ENCODE measurements around the gene FOLR1.

Gene FOLR1

DNA sequence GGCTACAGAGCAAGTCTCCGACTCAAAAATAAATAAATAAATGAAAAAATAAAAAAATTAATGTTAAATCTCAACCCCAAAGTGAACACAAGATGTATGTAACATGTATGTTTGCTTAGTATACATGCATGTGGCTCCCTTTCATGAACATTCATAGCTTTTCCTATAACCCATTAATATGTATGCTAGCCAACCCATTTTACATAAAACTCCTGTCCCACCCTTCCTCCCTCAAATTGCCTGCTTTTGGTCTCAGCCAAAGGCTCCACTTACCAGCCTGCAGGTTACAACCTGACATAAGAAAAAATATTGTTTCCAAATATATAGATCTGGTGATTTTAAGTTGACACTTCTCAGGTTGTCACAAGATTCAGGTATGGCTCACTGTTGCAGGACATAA, 3.7 kb upstream of the FOLR1 start:
- Histone ChIP-seq H2AFZ (ENCODE audit: low read length) (no peak overlapping the region), H3K27ac (ENCODE audit: low read length) (no peak overlapping the region), H3K4me3 (ENCODE audit: low read length) (no peak overlapping the region), H3K9ac (ENCODE audit: low read length) (no peak overlapping the region), H3F3A (ENCODE audit: insufficient read depth, low read length) (no peaks in the 10 kb centered on the region), H3K36me3 (replicated peaks; ENCODE audit: insufficient read depth, low read length) (no peaks in the 10 kb centered on the region), H3K9me2 (replicated peaks; ENCODE audit: insufficient read depth, low read length) (no peaks in the 10 kb centered on the region), H3K27me3 (replicated peaks; ENCODE audit: insufficient read depth, low read length) (no peaks in the 10 kb centered on the region), H3K79me2 (ENCODE audit: low read length) (no peaks in the 10 kb centered on the region), H3K4me2 (ENCODE audit: low read depth, low read length) (no peak overlapping the region), H3K4me1 (ENCODE audit: low read length) (no peaks in the 10 kb centered on the region), H4K20me1 (ENCODE audit: insufficient read depth, low read length) (no peaks in the 10 kb centered on the region), H3K9me3 (replicated peaks; ENCODE audit: insufficient read depth, low read length) (no peaks in the 10 kb centered on the region)
- no peak for DNase-seq
- TF ChIP-seq EZH2 (optimal IDR thresholded peaks at IDR 0.05; ENCODE audit: low read depth, low read length) (no peak), EZH2phosphoT487 (IDR thresholded peaks at IDR 0.05; ENCODE audit: low read length) (no peak)
- TF ChIP-seq, protein P1, sequence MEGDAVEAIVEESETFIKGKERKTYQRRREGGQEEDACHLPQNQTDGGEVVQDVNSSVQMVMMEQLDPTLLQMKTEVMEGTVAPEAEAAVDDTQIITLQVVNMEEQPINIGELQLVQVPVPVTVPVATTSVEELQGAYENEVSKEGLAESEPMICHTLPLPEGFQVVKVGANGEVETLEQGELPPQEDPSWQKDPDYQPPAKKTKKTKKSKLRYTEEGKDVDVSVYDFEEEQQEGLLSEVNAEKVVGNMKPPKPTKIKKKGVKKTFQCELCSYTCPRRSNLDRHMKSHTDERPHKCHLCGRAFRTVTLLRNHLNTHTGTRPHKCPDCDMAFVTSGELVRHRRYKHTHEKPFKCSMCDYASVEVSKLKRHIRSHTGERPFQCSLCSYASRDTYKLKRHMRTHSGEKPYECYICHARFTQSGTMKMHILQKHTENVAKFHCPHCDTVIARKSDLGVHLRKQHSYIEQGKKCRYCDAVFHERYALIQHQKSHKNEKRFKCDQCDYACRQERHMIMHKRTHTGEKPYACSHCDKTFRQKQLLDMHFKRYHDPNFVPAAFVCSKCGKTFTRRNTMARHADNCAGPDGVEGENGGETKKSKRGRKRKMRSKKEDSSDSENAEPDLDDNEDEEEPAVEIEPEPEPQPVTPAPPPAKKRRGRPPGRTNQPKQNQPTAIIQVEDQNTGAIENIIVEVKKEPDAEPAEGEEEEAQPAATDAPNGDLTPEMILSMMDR (IDR thresholded peaks at IDR 0.05; ENCODE audit: low read length) = no peak

DNA sequence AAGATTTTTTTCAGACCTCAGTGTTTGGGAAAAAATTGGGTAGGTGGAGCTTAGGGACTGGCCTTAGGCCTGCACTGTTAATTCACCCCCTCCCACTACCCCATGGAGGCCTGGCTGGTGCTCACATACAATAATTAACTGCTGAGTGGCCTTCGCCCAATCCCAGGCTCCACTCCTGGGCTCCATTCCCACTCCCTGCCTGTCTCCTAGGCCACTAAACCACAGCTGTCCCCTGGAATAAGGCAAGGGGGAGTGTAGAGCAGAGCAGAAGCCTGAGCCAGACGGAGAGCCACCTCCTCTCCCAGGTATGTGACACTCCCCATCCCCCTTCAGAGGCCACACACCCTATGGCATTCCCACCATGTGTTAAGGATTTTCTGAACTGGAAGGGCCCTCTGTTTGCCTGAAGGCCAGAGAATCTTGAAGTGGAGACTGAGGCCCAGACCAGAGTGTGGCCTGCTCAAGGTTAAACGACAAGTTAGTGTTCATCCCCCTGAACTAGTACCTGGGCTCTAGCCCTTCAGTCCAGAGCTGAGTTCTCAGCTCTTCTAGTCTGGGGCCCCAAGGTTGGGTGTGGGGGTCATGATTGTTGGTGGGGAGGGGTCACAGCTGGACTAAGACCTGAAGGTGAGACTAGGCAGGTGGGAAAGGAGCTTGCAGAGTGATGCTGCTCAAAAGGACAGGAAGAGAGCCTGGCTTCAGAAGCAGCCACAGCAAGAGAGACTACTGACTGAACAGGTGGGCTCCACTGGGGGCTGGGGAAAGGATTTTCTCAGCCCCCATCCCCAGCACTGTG, 2.3 kb upstream of the FOLR1 start:
- H3K27ac ChIP-seq (ENCODE audit: low read length) = no peak overlapping the region
- H3K36me3 ChIP-seq (replicated peaks; ENCODE audit: insufficient read depth, low read length) = no peaks in the 10 kb centered on the region
- H3K4me3 ChIP-seq (ENCODE audit: low read length) = no peak overlapping the region
- no peak overlapping the region for H3K9ac ChIP-seq (ENCODE audit: low read length)
- no peaks in the 10 kb centered on the region for H3K9me2 ChIP-seq (replicated peaks; ENCODE audit: insufficient read depth, low read length)
- H3K4me1 ChIP-seq (ENCODE audit: low read length) = no peaks in the 10 kb centered on the region
- no peaks in the 10 kb centered on the region for H4K20me1 ChIP-seq (ENCODE audit: insufficient read depth, low read length)
- no peak overlapping the region for H3K4me2 ChIP-seq (ENCODE audit: low read depth, low read length)
- no peaks in the 10 kb centered on the region for H3F3A ChIP-seq (ENCODE audit: insufficient read depth, low read length)
- TF ChIP-seq EZH2phosphoT487 (IDR thresholded peaks at IDR 0.05; ENCODE audit: low read length) (no peak), EZH2 (optimal IDR thresholded peaks at IDR 0.05; ENCODE audit: low read depth, low read length) (no peak)
- TF ChIP-seq, protein P1 (IDR thresholded peaks at IDR 0.05; ENCODE audit: low read length) = no peak
- H3K79me2 ChIP-seq (ENCODE audit: low read length) = no peaks in the 10 kb centered on the region
- no peak for DNase-seq
- no peak overlapping the region for H2AFZ ChIP-seq (ENCODE audit: low read length)
- H3K27me3 ChIP-seq (replicated peaks; ENCODE audit: insufficient read depth, low read length) = no peaks in the 10 kb centered on the region
- H3K9me3 ChIP-seq (replicated peaks; ENCODE audit: insufficient read depth, low read length) = no peaks in the 10 kb centered on the region

DNA sequence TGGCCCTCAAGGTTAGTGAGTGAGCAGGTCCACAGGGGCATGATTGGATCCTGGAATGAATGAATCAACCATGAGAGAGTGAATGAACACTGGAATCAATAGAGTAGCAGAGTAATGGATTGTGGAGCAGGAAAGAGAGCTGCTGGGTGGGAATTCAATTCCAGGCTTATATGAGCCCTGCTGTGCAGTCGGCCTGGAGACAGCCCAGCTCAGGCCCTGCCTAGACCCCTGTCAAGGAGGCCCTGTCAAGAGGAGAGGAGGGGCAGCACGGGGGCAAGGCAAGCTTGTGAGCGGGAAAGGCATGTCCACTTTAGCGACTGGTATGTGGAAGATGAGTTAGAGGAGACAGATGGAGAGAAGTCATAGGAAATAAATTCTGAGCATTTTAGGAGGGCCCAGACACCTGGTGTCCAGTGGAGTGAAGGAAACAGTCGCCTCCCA, 1.3 kb upstream of the FOLR1 start:
- H3K9me3 ChIP-seq (replicated peaks; ENCODE audit: insufficient read depth, low read length) = no peaks in the 10 kb centered on the region
- TF ChIP-seq EZH2 (optimal IDR thresholded peaks at IDR 0.05; ENCODE audit: low read depth, low read length) (no peak), EZH2phosphoT487 (IDR thresholded peaks at IDR 0.05; ENCODE audit: low read length) (no peak)
- TF ChIP-seq, protein P1 (IDR thresholded peaks at IDR 0.05; ENCODE audit: low read length) = no peak
- H3K36me3 ChIP-seq (replicated peaks; ENCODE audit: insufficient read depth, low read length) = no peaks in the 10 kb centered on the region
- H3K79me2 ChIP-seq (ENCODE audit: low read length) = no peaks in the 10 kb centered on the region
- no peak overlapping the region for H2AFZ ChIP-seq (ENCODE audit: low read length)
- H3F3A ChIP-seq (ENCODE audit: insufficient read depth, low read length) = no peaks in the 10 kb centered on the region
- no peaks in the 10 kb centered on the region for H3K27me3 ChIP-seq (replicated peaks; ENCODE audit: insufficient read depth, low read length)
- H3K4me1 ChIP-seq (ENCODE audit: low read length) = no peaks in the 10 kb centered on the region
- no peak overlapping the region for H3K4me2 ChIP-seq (ENCODE audit: low read depth, low read length)
- no peaks in the 10 kb centered on the region for H4K20me1 ChIP-seq (ENCODE audit: insufficient read depth, low read length)
- DNase-seq = no peak
- no peaks in the 10 kb centered on the region for H3K9me2 ChIP-seq (replicated peaks; ENCODE audit: insufficient read depth, low read length)
- no peak overlapping the region for H3K4me3 ChIP-seq (ENCODE audit: low read length)
- H3K9ac ChIP-seq (ENCODE audit: low read length) = no peak overlapping the region
- H3K27ac ChIP-seq (ENCODE audit: low read length) = no peak overlapping the region

Measured in MM.1S (cell line).